Aorta (tissue), 5 donors: ENCODE measurements around the gene LAMTOR1. TPM values are rescaled to one million over a fixed set of nuclear protein-coding genes. Genes with fewer than 3 reads are reported as not detected.

Source experiments
- ATAC-seq: fragments of 200-7000 bp; cut with Tn5 transposase; one replicate; pipeline ENCODE4 v1.9.1; 2022; ENCODE audit warnings: moderate library complexity; ENCODE audit not compliant: low FRiP score
- DNase-seq, 2 donors: peaks; one replicate each; pipeline ENCODE4 v3.0.0-alpha.2; 2020
- H3K27ac ChIP-seq, 2 donors: one replicate each; pipeline ENCODE4 v1.5.1; 2013; ENCODE audit warnings: low read length in 2 of 2, mild to moderate bottlenecking in 2 of 2, moderate library complexity in 2 of 2, control low read depth in 1 of 2, inconsistent platforms in 1 of 2, low read depth in 1 of 2
- H3K27me3 ChIP-seq, 2 donors: one replicate each; pipeline ENCODE4 v1.6.1; 2013; ENCODE audit warnings: control low read depth in 1 of 2, low read length in 1 of 2, mild to moderate bottlenecking in 1 of 2, moderate library complexity in 1 of 2; ENCODE audit not compliant: insufficient read depth in 2 of 2, control insufficient read depth in 1 of 2
- H3K36me3 ChIP-seq, 2 donors: one replicate each; pipeline ENCODE4 v1.6.1; 2013; ENCODE audit warnings: control low read depth in 1 of 2, low read length in 1 of 2, mild to moderate bottlenecking in 1 of 2; ENCODE audit not compliant: insufficient read depth in 2 of 2, control insufficient read depth in 1 of 2
- H3K4me1 ChIP-seq, 2 donors: one replicate each; pipeline ENCODE4 v1.6.1; 2013; ENCODE audit warnings: low read length in 2 of 2, control low read depth in 1 of 2, mild to moderate bottlenecking in 1 of 2, moderate library complexity in 1 of 2; ENCODE audit not compliant: insufficient read depth in 2 of 2, control insufficient read depth in 1 of 2
- H3K4me3 ChIP-seq, 2 donors: one replicate each; pipeline ENCODE4 v1.5.1; 2013; ENCODE audit warnings: low read length in 2 of 2, control low read depth in 1 of 2, mild to moderate bottlenecking in 1 of 2
- H3K9me3 ChIP-seq: one replicate; pipeline ENCODE4 v1.6.1; 2013; ENCODE audit warnings: mild to moderate bottlenecking, low read length; ENCODE audit not compliant: control insufficient read depth
- WGBS, 2 donors: extraction: QIAGEN DNeasy Blood & Tissue Kit; methylation state at CpG; one replicate each; pipeline ENCODE4 v1.1.7; 2013; 5-methylcytosine and 5-hydroxymethylcytosine counted together
- intact Hi-C, 2 donors: fragments of 100-400 bp; cut with DNase I; formaldehyde crosslinking; loops; one replicate each; pipeline versions ENCODE4 v1.14.2 to v1.15.0; 2022
- polyA plus RNA-seq, 2 donors: library from polyadenylated mRNA; stranded (reverse); fragments of 200-250 nt; gene quantifications; one replicate each; pipeline ENCODE4 v1.2.3, GENCODE V29; 2013
- total RNA-seq, 2 donors: library from RNA; stranded (reverse); fragmentation: NEBNext Ultra II Directional; extraction: Animal tissue kit (Norgen Biotek cat#: 25700); gene quantifications; one replicate each; pipeline ENCODE4 v1.2.1, GENCODE V29; 2021
- donor health status: healthy with polysubstance abuse.
- donor health status: Bipolar disorder and iron deficiency.
- donor health status: DM: no; HTN: no; CAD: no.
- donor health status: DM: no; HTN: no; CAD: no.
- donor health status: DM: yes; HTN: yes; CAD: no.

Gene LAMTOR1
- total and polyA plus RNA-seq, 4 donors: 61.1 to 160 (median 81.4) TPM

- H3K27ac ChIP-seq: peak within 1 kb of the TSS; percentile 87 to 99
- no peaks in the 10 kb centered on the region for H3K27me3 ChIP-seq
- no peaks in the 10 kb centered on the region for H3K36me3 ChIP-seq
- ATAC-seq (peak; percentile 97), DNase-seq (peak; percentile 98 to 99)
- H3K4me3 ChIP-seq: peak within 1 kb of the TSS; percentile 21 to 71
- H3K9me3 ChIP-seq: no peaks in the 10 kb centered on the region
- intact Hi-C loops: loop anchor here (1.0 to 10.0 kb wide), 3 partner anchors 9 to 184 kb away; partner anchors contain the start of genes LAMTOR1 (in 1 of the 2), RNF121 (in 1 of the 2) and XNDC1N (in 1 of the 2)
- 0% methylated on average over 49 of the region's 49 CpGs for WGBS, 2 donors
- H3K4me1 ChIP-seq: no peaks in the 10 kb centered on the region
Observed at GRCh38 chr11:72112143-72112977, 9.3 kb upstream of the LAMTOR1 start, which contains the start of gene ANAPC15. Gene ANAPC15 (minus strand): TSS chr11:72112695. CDS start chr11:72111276, 1,419 bp downstream.

- intact Hi-C loops: loop anchor here (1.0 to 10.0 kb wide), 3 partner anchors 8 to 183 kb away; partner anchors contain the start of genes LAMTOR1 (in 1 of the 2), RNF121 (in 1 of the 2) and XNDC1N (in 1 of the 2)
Observed at GRCh38 chr11:72111300-72112142, 8.4 kb upstream of the LAMTOR1 start.

GRCh38 chr11:72105888-72106287 lies 2.8 kb upstream of the LAMTOR1 start, which contains the start of gene TOMT:
Gene TOMT (plus strand): TSS chr11:72105924. CDS start chr11:72105952, 28 bp downstream.
- no peak within 1 kb of the TSS for H3K4me3 ChIP-seq
- no peaks in the 10 kb centered on the region for H3K4me1 ChIP-seq
- WGBS, 2 donors: 94 to 95% methylated on average over 14 of the region's 14 CpGs
- DNase-seq (no peak), ATAC-seq (no peak)
- H3K27ac ChIP-seq: no peak within 1 kb of the TSS
- H3K27me3 ChIP-seq: no peaks in the 10 kb centered on the region
- intact Hi-C loops: no loop called here
- H3K36me3 ChIP-seq: no peaks in the 10 kb centered on the region
- H3K9me3 ChIP-seq: no peaks in the 10 kb centered on the region

More at GRCh38 chr11:72111300-72112142, 8.4 kb upstream of the LAMTOR1 start:
- Histone ChIP-seq H3K9me3 (no peaks in the 10 kb centered on the region), H3K27ac (peak overlapping the region; percentile 87 to 99), H3K4me3 (peak overlapping the region; percentile 9 to 21), H3K36me3 (no peaks in the 10 kb centered on the region), H3K4me1 (no peaks in the 10 kb centered on the region), H3K27me3 (no peaks in the 10 kb centered on the region)
- no peak for DNase-seq
- ATAC-seq: no peak
- WGBS, 2 donors: 0 to 1% methylated on average over 10 of the region's 10 CpGs

GRCh38 chr11:72103754-72104167 lies 664 bp upstream of the LAMTOR1 start:
- Histone ChIP-seq H3K27ac (peak overlapping the region; percentile 1 to 75), H3K4me3 (no peak overlapping the region), H3K36me3 (no peaks in the 10 kb centered on the region), H3K27me3 (no peaks in the 10 kb centered on the region), H3K9me3 (no peaks in the 10 kb centered on the region), H3K4me1 (no peaks in the 10 kb centered on the region)
- intact Hi-C loops: loop anchor here (1.0 to 2.0 kb wide), 3 partner anchors 9 to 23 kb away; partner anchors contain the start of genes ANAPC15 (in 1 of the 2), LRRC51 (in 1 of the 2) and NUMA1 (in 1 of the 2)
- DNase-seq: no peak
- no peak for ATAC-seq
- WGBS, 2 donors: 75 to 79% methylated on average over 11 of the region's 11 CpGs

GRCh38 chr11:72102631-72102945 lies 509 bp downstream of the LAMTOR1 start:
- Histone ChIP-seq H3K27ac (peak overlapping the region; percentile 79 to 85), H3K4me1 (no peaks in the 10 kb centered on the region), H3K4me3 (peak overlapping the region; percentile 63 to 70), H3K9me3 (no peaks in the 10 kb centered on the region), H3K36me3 (peaks cover 0 to 5% of the 10 kb centered on the region in 2 donors), H3K27me3 (no peaks in the 10 kb centered on the region)
- ATAC-seq (no peak), DNase-seq (no peak)
- intact Hi-C loops: loop anchor here in 1 of 2 donors (2.0 kb wide), 1 partner anchor 20 kb away; no protein-coding TSS in a partner anchor
- WGBS, 2 donors: 3 to 4% methylated on average over 9 of the region's 9 CpGs

GRCh38 chr11:72102162-72102561 lies 935 bp downstream of the LAMTOR1 start:
- Histone ChIP-seq H3K9me3 (no peaks in the 10 kb centered on the region), H3K4me3 (peak overlapping the region; percentile 63 to 70), H3K27me3 (no peaks in the 10 kb centered on the region), H3K4me1 (no peaks in the 10 kb centered on the region), H3K27ac (no peak overlapping the region), H3K36me3 (peaks cover 0 to 5% of the 10 kb centered on the region in 2 donors)
- ATAC-seq: no peak
- intact Hi-C loops: loop anchor here in 1 of 2 donors (2.0 kb wide), 1 partner anchor 19 kb away; no protein-coding TSS in a partner anchor
- DNase-seq: no peak
- 51 to 56% methylated on average over 4 of the region's 4 CpGs for WGBS, 2 donors

- intact Hi-C loops: no loop called here
- DNase-seq (no peak), ATAC-seq (no peak)
- peaks cover 0 to 5% of the 10 kb centered on the region in 2 donors for H3K36me3 ChIP-seq
- 83 to 92% methylated on average over 1 of the region's 1 CpG for WGBS, 2 donors
- no peaks in the 10 kb centered on the region for H3K9me3 ChIP-seq
- H3K4me1 ChIP-seq: no peaks in the 10 kb centered on the region
- H3K27me3 ChIP-seq: no peaks in the 10 kb centered on the region
- no peak overlapping the region for H3K4me3 ChIP-seq
- no peak overlapping the region for H3K27ac ChIP-seq
Observed at GRCh38 chr11:72100462-72100861, 2.6 kb downstream of the LAMTOR1 start.

- no peak for ATAC-seq
- Histone ChIP-seq H3K27me3 (no peaks in the 10 kb centered on the region), H3K4me1 (no peaks in the 10 kb centered on the region), H3K27ac (no peak overlapping the region), H3K36me3 (peaks cover 0 to 5% of the 10 kb centered on the region in 2 donors), H3K4me3 (no peak overlapping the region), H3K9me3 (no peaks in the 10 kb centered on the region)
- WGBS, 2 donors: 79 to 83% methylated on average over 3 of the region's 3 CpGs
- intact Hi-C loops: no loop called here
- DNase-seq: no peak
Observed at GRCh38 chr11:72100009-72100408, 3.1 kb downstream of the LAMTOR1 start.
